B cell (primary cell): Measurements from ENCODE around the gene KRTAP17-1. TPM values are rescaled to one million over a fixed set of nuclear protein-coding genes. Genes with fewer than 3 reads are reported as not detected.
A peak's percentile ranks its signal among the peaks of the same experiment; 100 is the strongest.
"Not testable (repeated sequence)": the region's sequence is repeated elsewhere in the genome, so short reads cannot be mapped to it uniquely, and the experiment has no call there.

Source experiments
- ATAC-seq: fragments of 200-7000 bp; cut with Tn5 transposase; one replicate; pipeline ENCODE4 v1.10.0; 2021; ENCODE audit warnings: low read depth, mild to moderate bottlenecking, moderate number of reproducible peaks, moderate library complexity
- CTCF ChIA-PET: fragments of 350-600 bp; sonication (Branson Sonifier 250); formaldehyde crosslinking; loops from one replicate; lab custom pipeline; 2021; ENCODE audit warnings: antibody characterized with exemption, inconsistent platforms; lab: Charles Lee
- POLR2A ChIA-PET: fragments of 350-600 bp; sonication (Branson Sonifier 250); formaldehyde crosslinking; loops from one replicate; lab custom pipeline; 2021; ENCODE audit warnings: antibody characterized with exemption; lab: Charles Lee
- DNase-seq: peaks from one replicate; pipeline ENCODE4 v3.0.0; 2013
- H2AFZ ChIP-seq: 2 replicates; pipeline ENCODE4 v1.6.1; 2012; ENCODE audit warnings: mild to moderate bottlenecking, low read depth, low read length; ENCODE audit not compliant: insufficient read depth, poor library complexity, severe bottlenecking
- H3K27ac ChIP-seq, 2 donors: 1 replicate in 1 of 2; 2 replicates in 1 of 2; pipeline ENCODE4 v1.5.1; 2012 to 2013; ENCODE audit warnings: low read length in 2 of 2, mild to moderate bottlenecking in 2 of 2, moderate library complexity in 1 of 2
- H3K27me3 ChIP-seq, 4 experiments: fragments of 200-600 bp in 1 of 4; sonication (generic) in 1 of 4; replicated peaks in 1 of 4; 1 replicate in 2 of 4; 2 replicates in 2 of 4; pipeline versions ENCODE4 v1.6.1 to v1.7.0; 2013 to 2016; ENCODE audit warnings: low read length in 3 of 4, mild to moderate bottlenecking in 2 of 4, mixed read lengths in 1 of 4, moderate library complexity in 1 of 4; ENCODE audit not compliant: insufficient read depth in 4 of 4, control insufficient read depth in 3 of 4; ENCODE audit errors: control extremely low read depth in 1 of 4
- H3K36me3 ChIP-seq, 2 experiments: replicated peaks in 1 of 2; 1 replicate in 1 of 2; 2 replicates in 1 of 2; pipeline versions ENCODE4 v1.6.1 to v1.7.1; 2013; ENCODE audit warnings: low read length in 1 of 2; ENCODE audit not compliant: insufficient read depth in 2 of 2, control insufficient read depth in 1 of 2; ENCODE audit errors: control extremely low read depth in 1 of 2, extremely low read depth in 1 of 2
- H3K4me1 ChIP-seq, 2 donors: fragments of 200-600 bp in 1 of 2; sonication (generic) in 1 of 2; 1 replicate in 1 of 2; 2 replicates in 1 of 2; pipeline versions ENCODE4 v1.5.1 to v1.6.1; 2013 to 2017; ENCODE audit warnings: low read length in 2 of 2; ENCODE audit not compliant: control insufficient read depth in 2 of 2, insufficient read depth in 2 of 2
- H3K4me2 ChIP-seq: replicated peaks from 2 replicates; pipeline ENCODE3; 2012; ENCODE audit warnings: mild to moderate bottlenecking, low read depth, low read length; ENCODE audit not compliant: poor library complexity, severe bottlenecking
- H3K4me3 ChIP-seq, 5 experiments: fragments of 200-600 bp in 1 of 5; sonication (generic) in 1 of 5; 1 replicate in 3 of 5; 2 replicates in 2 of 5; pipeline versions ENCODE4 v1.5.1 to v1.7.0; 2011 to 2016; ENCODE audit warnings: low read length in 4 of 5, mild to moderate bottlenecking in 4 of 5, low read depth in 2 of 5, control low read depth in 1 of 5, moderate library complexity in 1 of 5; ENCODE audit not compliant: insufficient read depth in 1 of 5; ENCODE audit errors: control extremely low read depth in 1 of 5, extremely low read depth in 1 of 5
- H3K79me2 ChIP-seq: fragments of 200-600 bp; sonication (generic); one replicate; pipeline ENCODE4 v1.6.0; 2016; ENCODE audit warnings: low read length; ENCODE audit not compliant: control insufficient read depth, insufficient read depth
- H3K9ac ChIP-seq: fragments of 200-600 bp; sonication (generic); 2 replicates; pipeline ENCODE4 v1.6.1; 2017; ENCODE audit warnings: mild to moderate bottlenecking, low read length, moderate library complexity
- H3K9me3 ChIP-seq, 3 donors: one replicate each; pipeline versions ENCODE4 v1.6.1 to v1.7.1; 2013; ENCODE audit warnings: low read length in 2 of 3; ENCODE audit not compliant: control insufficient read depth in 2 of 3, insufficient read depth in 1 of 3; ENCODE audit errors: control extremely low read depth in 1 of 3
- H4K20me1 ChIP-seq: 2 replicates; pipeline ENCODE4 v1.6.0; 2012; ENCODE audit warnings: mild to moderate bottlenecking, low read length; ENCODE audit not compliant: insufficient read depth, control insufficient read depth, poor library complexity, severe bottlenecking
- H3K27ac Mint-ChIP-seq: one replicate; pipeline ENCODE4 v1.8.0; 2021; ENCODE audit warnings: mixed read lengths
- H3K27me3 Mint-ChIP-seq: one replicate; pipeline ENCODE4 v1.8.0; 2021; ENCODE audit warnings: mixed read lengths
- H3K4me1 Mint-ChIP-seq: one replicate; pipeline ENCODE4 v1.8.0; 2021; ENCODE audit warnings: mixed read lengths
- H3K4me3 Mint-ChIP-seq: one replicate; pipeline ENCODE4 v1.8.0; 2021; ENCODE audit warnings: mixed read lengths
- H3K9me3 Mint-ChIP-seq: one replicate; pipeline ENCODE4 v1.8.0; 2022; ENCODE audit warnings: mixed read lengths; ENCODE audit not compliant: insufficient read depth
- EZH2 ChIP-seq: IDR thresholded peaks from 2 replicates; pipeline ENCODE4 v1.6.1; 2012; ENCODE audit warnings: borderline replicate concordance, low read depth, mild to moderate bottlenecking, moderate library complexity, low read length; ENCODE audit not compliant: insufficient read depth, poor library complexity, severe bottlenecking
- WGBS: methylation state at CpG from one replicate; pipeline ENCODE4 v1.1.5; 2013; ENCODE audit warnings: missing lambda C conversion rate; ENCODE audit not compliant: insufficient coverage; 5-methylcytosine and 5-hydroxymethylcytosine counted together
- intact Hi-C: fragments of 100-400 bp; cut with micrococcal nuclease; formaldehyde crosslinking; loops from one replicate; pipeline ENCODE4 v1.10.0; 2022
- polyA plus RNA-seq: library from polyadenylated mRNA; depleted of rRNA; stranded (reverse); fragments of >200 nt; gene quantifications from 2 replicates; pipeline ENCODE4 v1.2.3, GENCODE V29; 2012
- total RNA-seq, 2 donors: library from RNA; stranded (reverse); fragments of 120-200 nt in 1 of 2; gene quantifications; 1 replicate in 1 of 2; 2 replicates in 1 of 2; pipeline versions ENCODE4 v1.2.3 to v1.2.4, GENCODE V29; 2013 to 2022
- TF ChIP-seq, protein P1 (sequence below): fragments of 200-600 bp; IDR thresholded peaks from one replicate; pipeline ENCODE4 v1.8.0; 2022; ENCODE audit warnings: antibody characterized with exemption, mild to moderate bottlenecking

KRTAP17-1 gene
- total and polyA plus RNA-seq, 2 donors (not counting 1 experiment from before 2014, with no cell fraction given), result not detected

DNA sequence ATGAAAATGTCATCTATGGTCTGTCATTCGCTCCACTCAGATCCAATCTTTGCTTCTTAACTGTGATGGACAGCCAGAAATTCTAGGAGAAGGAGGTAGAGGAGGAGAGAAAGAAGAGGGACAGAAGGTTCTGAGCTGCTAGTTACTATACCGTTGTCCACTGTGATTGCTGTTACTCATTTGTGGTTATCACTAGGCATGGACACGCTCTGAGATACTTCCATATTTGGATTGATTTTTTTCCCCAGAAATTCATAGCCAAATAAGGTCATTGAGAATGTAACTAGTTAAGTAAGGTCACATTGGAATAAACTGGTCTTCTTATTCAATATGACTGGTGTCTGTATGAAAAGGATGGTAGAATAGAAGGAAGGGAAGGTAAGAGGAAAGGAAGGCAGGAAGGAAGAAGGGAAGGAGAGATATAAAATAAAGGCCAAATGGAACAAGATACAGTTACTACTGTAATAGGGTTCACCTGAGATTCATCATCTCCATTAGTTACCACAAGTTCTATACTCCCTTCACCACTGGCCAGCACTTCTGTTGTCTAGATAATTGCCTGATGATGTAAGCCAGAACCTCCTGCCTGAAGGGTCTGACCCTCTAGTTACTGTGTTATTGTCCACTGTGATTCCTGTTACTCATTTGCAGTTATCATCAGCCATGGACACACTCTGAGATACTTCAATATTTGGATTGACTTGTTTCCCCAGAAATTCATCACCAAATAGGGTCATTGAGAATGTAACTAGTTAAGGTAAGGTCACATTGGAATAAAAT lies 37.1 kb downstream of the KRTAP17-1 start:
- CTCF ChIA-PET, result no interaction called here

DNA sequence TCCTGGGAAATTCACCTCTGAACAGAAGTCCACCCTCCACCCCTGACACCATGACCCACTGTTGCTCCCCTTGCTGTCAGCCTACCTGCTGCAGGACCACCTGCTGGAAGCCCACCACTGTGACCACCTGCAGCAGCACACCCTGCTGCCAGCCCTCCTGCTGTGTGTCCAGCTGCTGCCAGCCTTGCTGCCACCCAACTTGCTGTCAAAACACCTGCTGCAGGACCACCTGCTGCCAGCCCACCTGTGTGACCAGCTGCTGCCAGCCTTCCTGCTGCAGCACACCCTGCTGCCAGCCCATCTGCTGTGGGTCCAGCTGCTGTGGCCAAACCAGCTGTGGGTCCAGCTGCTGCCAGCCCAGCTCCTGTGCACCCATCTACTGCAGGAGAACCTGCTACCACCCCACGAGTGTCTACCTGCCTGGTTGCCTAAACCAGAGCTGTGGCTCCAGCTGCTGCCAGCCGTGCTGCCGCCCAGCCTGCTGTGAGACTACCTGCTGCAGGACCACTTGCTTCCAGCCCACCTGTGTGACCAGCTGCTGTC lies 39.8 kb downstream of the KRTAP17-1 start, which contains the start of gene KRTAP9-7:
Gene KRTAP9-7, plus strand, starts transcription at position 51 of the 543 bp plus-strand sequence. Its CDS starts 0 bp downstream, at position 51.
- H3K4me3 ChIP-seq, H4K20me1 ChIP-seq, POLR2A ChIA-PET, H2AFZ ChIP-seq, CTCF ChIA-PET, H3K79me2 ChIP-seq, H3K4me3 Mint-ChIP-seq, H3K4me1 Mint-ChIP-seq, ATAC-seq, H3K27ac Mint-ChIP-seq, H3K9ac ChIP-seq, H3K27me3 ChIP-seq, H3K9me3 Mint-ChIP-seq, H3K4me1 ChIP-seq, H3K4me2 ChIP-seq, H3K27ac ChIP-seq, DNase-seq, H3K9me3 ChIP-seq, H3K36me3 ChIP-seq: not testable (repeated sequence)
- 84% methylated on average over 3 of the region's 3 CpGs for WGBS
- peaks cover 47% of the 10 kb centered on the region for H3K27me3 Mint-ChIP-seq
- intact Hi-C loops, result loop anchor here (1.0 kb wide), 1 partner anchor 11 kb away; no protein-coding TSS in a partner anchor

More for the DNA sequence above, 37.1 kb downstream of the KRTAP17-1 start:
- no peak overlapping the region for H3K27ac Mint-ChIP-seq
- H3K27me3 ChIP-seq, result peaks cover 0 to 9% (median 4%) of the 10 kb centered on the region in 4 experiments
- no peak overlapping the region for H3K4me3 Mint-ChIP-seq
- no peak overlapping the region for H3K27ac ChIP-seq
- no peaks in the 10 kb centered on the region for H3K4me1 ChIP-seq
- TF ChIP-seq, protein P1, sequence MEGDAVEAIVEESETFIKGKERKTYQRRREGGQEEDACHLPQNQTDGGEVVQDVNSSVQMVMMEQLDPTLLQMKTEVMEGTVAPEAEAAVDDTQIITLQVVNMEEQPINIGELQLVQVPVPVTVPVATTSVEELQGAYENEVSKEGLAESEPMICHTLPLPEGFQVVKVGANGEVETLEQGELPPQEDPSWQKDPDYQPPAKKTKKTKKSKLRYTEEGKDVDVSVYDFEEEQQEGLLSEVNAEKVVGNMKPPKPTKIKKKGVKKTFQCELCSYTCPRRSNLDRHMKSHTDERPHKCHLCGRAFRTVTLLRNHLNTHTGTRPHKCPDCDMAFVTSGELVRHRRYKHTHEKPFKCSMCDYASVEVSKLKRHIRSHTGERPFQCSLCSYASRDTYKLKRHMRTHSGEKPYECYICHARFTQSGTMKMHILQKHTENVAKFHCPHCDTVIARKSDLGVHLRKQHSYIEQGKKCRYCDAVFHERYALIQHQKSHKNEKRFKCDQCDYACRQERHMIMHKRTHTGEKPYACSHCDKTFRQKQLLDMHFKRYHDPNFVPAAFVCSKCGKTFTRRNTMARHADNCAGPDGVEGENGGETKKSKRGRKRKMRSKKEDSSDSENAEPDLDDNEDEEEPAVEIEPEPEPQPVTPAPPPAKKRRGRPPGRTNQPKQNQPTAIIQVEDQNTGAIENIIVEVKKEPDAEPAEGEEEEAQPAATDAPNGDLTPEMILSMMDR, result no peak
- no peak for TF ChIP-seq EZH2
- POLR2A ChIA-PET, result no interaction called here
- no peak overlapping the region for H3K4me3 ChIP-seq
- peak; percentile 0 for DNase-seq
- no peaks in the 10 kb centered on the region for H3K4me1 Mint-ChIP-seq
- peaks cover 51% of the 10 kb centered on the region for H3K27me3 Mint-ChIP-seq
- H3K9ac ChIP-seq, result no peak overlapping the region
- WGBS, result 100% methylated on average over 2 of the region's 3 CpGs
- ATAC-seq, result no peak
- no peaks in the 10 kb centered on the region for H3K79me2 ChIP-seq
- H4K20me1 ChIP-seq, result no peaks in the 10 kb centered on the region
- no peaks in the 10 kb centered on the region for H3K36me3 ChIP-seq
- H2AFZ ChIP-seq, result no peak overlapping the region
- no peak overlapping the region for H3K4me2 ChIP-seq
- no peaks in the 10 kb centered on the region for H3K9me3 Mint-ChIP-seq
- intact Hi-C loops, result no loop called here
- no peaks in the 10 kb centered on the region for H3K9me3 ChIP-seq
